ENCODE measurements around the gene SEC31A.
"Not testable (repeated sequence)": the region's sequence is repeated elsewhere in the genome, so short reads cannot be mapped to it uniquely, and the experiment has no call there.

The SEC31A gene

DNA sequence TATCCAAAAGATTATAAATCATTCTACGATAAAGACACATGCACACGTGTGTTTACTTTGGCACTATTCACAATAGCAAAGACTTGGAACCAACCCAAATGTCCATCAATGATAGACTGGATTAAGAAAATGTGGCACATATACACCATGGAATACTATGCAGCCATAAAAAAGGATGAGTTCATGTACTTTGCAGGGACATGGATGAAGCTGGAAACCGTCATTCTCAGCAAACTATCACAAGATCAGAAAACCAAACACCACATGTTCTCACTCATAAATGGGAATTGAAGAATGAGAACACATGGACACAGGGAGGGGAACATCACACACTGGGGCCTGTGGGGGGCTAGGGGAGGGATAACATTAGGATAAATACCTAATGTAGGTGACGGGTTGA lies 57.9 kb downstream of the SEC31A start:
- not testable (repeated sequence) for H3K9ac ChIP-seq (ENCODE audit: low read depth, low read length); H3K4me1 ChIP-seq (ENCODE audit: insufficient read depth, low read length); H3K9me3 ChIP-seq (ENCODE audit: control insufficient read depth, insufficient read depth, low read length)
- peaks cover 11% of the 10 kb centered on the region for H3K36me3 ChIP-seq (ENCODE audit: insufficient read depth, low read length)

DNA sequence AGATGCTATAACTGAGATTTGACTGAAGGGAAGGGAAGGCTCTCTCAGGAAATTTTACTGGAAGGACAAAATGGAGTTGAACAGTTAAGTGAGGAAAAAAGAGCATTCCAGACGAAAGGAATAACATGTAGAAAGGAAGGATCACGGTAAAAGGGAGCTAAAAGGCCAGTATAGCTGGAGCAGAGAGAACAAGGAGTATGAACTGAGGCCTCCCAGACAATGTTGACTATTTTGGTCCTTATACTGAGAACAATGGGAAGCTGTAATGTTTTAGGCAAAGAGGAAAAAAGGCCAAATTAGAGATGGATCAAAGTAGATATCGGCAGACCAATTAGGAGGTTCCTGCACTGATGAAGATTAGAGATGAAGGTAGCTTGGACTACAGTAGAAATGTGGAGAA lies 65.5 kb downstream of the SEC31A start:
- H3K9ac ChIP-seq (ENCODE audit: low read depth, low read length) = no peak overlapping the region
- H3K9me3 ChIP-seq (ENCODE audit: control insufficient read depth, insufficient read depth, low read length) = no peaks in the 10 kb centered on the region
- no peaks in the 10 kb centered on the region for H3K4me1 ChIP-seq (ENCODE audit: insufficient read depth, low read length)
- peaks cover 44% of the 10 kb centered on the region for H3K36me3 ChIP-seq (ENCODE audit: insufficient read depth, low read length)

DNA sequence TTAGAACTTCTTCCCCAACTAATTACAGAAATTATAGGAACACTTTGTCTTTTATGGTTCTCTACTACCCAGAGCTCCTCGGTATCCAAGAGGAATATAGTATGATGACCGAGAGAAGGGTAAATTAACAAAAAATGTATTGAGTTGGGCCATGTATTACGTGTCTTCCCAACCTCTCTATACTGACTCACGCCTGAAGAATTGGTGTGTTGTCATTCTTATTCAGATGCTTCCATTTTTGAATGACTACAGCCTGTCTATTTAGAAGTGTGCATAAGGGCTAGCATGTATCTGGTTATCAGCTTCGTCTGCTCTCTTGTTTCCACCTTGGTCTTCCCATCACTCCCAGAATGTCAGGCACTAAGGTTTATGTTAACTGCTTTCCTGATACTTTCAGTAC lies 67.9 kb downstream of the SEC31A start:
- Histone ChIP-seq H3K36me3 (ENCODE audit: insufficient read depth, low read length) (peaks cover 40% of the 10 kb centered on the region), H3K9me3 (ENCODE audit: control insufficient read depth, insufficient read depth, low read length) (no peaks in the 10 kb centered on the region), H3K4me1 (ENCODE audit: insufficient read depth, low read length) (no peaks in the 10 kb centered on the region), H3K9ac (ENCODE audit: low read depth, low read length) (no peak overlapping the region)

DNA sequence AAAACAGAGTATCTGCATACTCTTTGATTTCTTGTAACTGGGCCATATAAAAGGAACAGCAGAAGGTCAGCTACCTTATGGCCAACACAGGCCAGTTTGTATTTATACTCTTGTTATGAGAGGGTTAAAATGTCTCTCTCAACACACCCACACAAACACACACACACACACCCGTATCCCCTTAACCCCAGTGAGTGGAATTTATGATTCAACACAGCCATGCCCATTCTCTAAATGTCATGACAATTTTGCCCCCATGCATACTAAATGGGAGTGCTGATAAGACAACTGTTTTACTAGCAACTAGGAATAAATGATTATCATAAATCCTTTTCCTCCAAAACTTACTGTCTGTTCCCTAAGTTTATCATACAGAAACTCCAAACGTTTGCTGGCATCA lies 70.3 kb downstream of the SEC31A start:
- Histone ChIP-seq H3K9ac (ENCODE audit: low read depth, low read length) (no peak overlapping the region), H3K9me3 (ENCODE audit: control insufficient read depth, insufficient read depth, low read length) (no peaks in the 10 kb centered on the region), H3K36me3 (ENCODE audit: insufficient read depth, low read length) (peaks cover 26% of the 10 kb centered on the region), H3K4me1 (ENCODE audit: insufficient read depth, low read length) (no peaks in the 10 kb centered on the region)

DNA sequence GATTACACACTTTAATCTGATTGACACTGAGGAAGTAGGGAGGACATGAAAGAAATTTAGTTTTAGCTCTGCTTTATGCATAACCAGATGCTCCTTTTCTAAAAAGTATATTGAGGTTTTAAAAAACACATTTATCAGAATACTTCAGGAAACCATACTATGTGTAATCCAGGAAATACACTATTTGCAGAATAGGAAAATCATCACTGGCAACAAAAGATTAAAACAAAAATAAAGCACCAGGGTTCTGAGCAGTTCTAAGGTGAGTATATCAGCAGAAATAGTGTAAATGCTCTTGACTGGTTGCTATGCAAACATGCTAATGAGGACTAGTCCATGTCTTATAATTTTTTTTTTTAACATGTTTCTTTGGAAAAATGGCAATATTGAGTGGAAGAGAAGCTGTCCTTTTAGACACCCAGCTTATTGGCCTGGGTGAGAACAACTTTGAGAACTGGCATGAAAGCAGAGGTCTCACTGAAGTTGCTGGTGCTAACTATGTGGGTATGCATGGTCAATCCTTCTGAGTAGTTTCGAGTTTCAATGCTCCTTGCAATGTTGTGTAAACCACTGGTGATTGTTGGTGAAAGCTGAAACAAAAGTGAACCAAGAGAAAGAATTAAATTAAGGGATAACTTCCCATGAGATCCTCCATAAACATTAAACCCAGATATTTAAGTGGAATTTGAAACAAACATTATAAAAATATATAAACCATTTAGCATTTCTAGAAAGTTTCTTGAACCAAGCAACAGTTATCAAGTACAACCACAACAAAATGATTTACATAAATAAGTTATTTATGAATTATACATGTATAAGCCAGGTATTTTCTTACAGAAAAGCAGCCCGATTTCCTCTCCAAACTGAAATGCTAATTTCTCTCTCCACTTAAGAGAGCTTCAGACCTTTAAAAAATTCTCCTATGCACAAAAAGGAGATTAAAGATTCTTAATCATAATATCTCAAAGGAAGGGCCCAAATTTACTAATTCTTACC lies 72.0 kb downstream of the SEC31A start:
- no peaks in the 10 kb centered on the region for H3K9me3 ChIP-seq (ENCODE audit: control insufficient read depth, insufficient read depth, low read length)
- no peak overlapping the region for H3K9ac ChIP-seq (ENCODE audit: low read depth, low read length)
- peaks cover 22% of the 10 kb centered on the region for H3K36me3 ChIP-seq (ENCODE audit: insufficient read depth, low read length)
- H3K4me1 ChIP-seq (ENCODE audit: insufficient read depth, low read length) = no peaks in the 10 kb centered on the region

DNA sequence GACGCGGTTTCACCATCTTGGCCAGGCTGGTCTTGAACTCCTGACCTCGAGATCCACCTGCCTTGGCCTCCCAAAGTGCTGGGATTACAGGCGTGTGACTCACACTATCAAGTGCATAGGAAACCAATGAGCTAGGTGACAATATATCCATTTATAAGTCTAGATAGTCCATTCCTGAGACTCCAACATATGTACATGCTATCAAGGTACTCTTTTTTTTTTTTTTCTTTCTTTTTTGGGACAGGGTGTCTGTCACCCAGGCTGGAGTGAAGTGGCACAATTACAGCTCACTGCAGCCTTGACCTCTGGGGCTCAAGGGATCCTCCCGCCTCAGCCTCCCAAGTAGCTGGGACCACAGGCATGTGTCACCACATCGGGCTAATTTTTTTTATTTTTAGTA lies 74.1 kb downstream of the SEC31A start:
- not testable (repeated sequence) for H3K9ac ChIP-seq (ENCODE audit: low read depth, low read length); H3K9me3 ChIP-seq (ENCODE audit: control insufficient read depth, insufficient read depth, low read length); H3K4me1 ChIP-seq (ENCODE audit: insufficient read depth, low read length); H3K36me3 ChIP-seq (ENCODE audit: insufficient read depth, low read length)

DNA sequence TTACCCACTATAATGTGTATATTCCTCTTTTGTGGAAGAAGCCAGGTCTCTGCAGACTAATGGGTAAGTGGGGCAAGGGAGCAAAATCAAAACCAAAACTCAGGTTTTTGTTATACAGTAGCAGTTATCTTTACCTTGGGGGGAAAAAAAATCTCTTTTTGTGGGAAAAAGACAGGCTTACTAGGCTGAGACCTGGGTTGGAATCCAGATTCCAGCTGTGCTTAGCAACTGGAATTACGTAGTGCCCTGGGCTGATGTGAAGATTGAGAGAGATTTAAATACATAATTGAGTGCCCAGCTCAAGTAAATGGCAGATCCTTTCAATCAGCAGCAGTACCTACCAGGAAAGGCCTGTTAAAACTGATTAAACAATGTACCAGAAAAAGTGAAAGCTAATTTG lies 76.9 kb downstream of the SEC31A start:
- no peaks in the 10 kb centered on the region for H3K9me3 ChIP-seq (ENCODE audit: control insufficient read depth, insufficient read depth, low read length)
- no peak overlapping the region for H3K9ac ChIP-seq (ENCODE audit: low read depth, low read length)
- peaks cover 8% of the 10 kb centered on the region; the same call in 1 of the 2 replicates for H3K4me1 ChIP-seq (ENCODE audit: insufficient read depth, low read length)
- H3K36me3 ChIP-seq (ENCODE audit: insufficient read depth, low read length) = peaks cover 2% of the 10 kb centered on the region; the same call in 1 of the 2 replicates

DNA sequence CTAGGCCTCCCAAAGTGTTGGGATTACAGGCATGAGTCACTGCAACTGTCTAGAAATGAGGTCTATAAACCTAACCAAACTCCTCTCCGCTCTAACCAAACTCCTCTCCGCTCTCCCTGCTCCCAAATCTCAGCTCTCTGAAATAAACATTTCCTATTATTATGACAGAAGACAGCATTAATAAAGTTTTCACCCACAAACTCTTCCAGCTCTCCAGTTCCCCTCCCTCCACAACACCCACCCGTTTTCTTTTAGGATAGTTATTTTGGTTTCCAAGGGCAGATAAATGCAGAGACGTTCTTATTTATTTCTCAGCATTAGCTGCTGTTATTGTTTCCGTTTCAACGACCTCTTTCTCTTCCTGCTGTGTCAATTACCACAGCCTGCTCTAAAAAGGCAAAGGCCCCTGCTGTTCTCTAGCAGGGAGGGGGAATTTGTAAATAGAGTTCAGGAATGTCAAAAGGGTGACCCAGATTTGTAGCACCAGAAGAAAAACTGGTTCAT lies 79.1 kb downstream of the SEC31A start:
- H3K4me1 ChIP-seq (ENCODE audit: insufficient read depth, low read length) = peaks cover 8% of the 10 kb centered on the region; the same call in 1 of the 2 replicates
- H3K9me3 ChIP-seq (ENCODE audit: control insufficient read depth, insufficient read depth, low read length) = no peaks in the 10 kb centered on the region
- H3K36me3 ChIP-seq (ENCODE audit: insufficient read depth, low read length) = no peaks in the 10 kb centered on the region; the same call in 1 of the 2 replicates
- H3K9ac ChIP-seq (ENCODE audit: low read depth, low read length) = no peak overlapping the region

DNA sequence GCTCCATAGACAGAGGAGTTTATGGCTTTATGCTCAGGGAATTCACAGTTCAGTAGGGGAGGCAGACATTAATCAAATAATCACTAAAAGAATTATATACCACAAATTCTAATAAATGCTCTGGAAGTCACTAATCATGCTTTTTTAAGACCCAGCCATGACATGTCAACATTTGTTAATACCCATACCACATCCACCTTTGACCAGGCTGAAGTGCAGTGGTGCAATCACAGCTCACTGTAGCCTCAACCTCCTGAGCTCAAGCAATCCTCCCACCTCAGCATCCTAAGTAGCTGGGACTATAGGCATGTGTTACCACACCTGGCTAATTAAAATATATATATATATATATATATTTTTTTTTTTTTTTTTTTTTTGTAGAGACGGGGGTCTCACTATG lies 79.6 kb downstream of the SEC31A start:
- no peaks in the 10 kb centered on the region for H3K36me3 ChIP-seq (ENCODE audit: insufficient read depth, low read length)
- H3K9me3 ChIP-seq (ENCODE audit: control insufficient read depth, insufficient read depth, low read length) = no peaks in the 10 kb centered on the region
- H3K9ac ChIP-seq (ENCODE audit: low read depth, low read length) = no peak overlapping the region
- peaks cover 8% of the 10 kb centered on the region; the same call in 1 of the 2 replicates for H3K4me1 ChIP-seq (ENCODE audit: insufficient read depth, low read length)

DNA sequence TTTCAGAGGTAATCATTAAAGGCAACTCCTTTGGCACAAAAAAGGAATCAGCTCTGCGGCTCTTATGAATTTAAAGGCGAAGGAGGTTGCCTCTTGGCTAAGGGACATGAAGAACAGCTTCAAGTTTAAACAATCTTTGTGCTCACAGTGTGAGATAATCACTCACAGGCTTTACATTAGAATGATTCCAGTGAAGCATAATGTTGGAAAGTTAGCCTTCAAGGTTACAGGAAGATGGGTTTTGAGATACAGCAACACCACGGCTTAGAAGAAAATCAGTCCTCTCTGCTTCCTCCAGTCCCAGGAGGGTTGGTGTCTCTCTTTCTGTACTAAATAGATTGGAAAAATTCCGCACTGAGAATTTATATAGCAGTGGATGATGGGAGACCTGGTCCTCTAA lies 80.8 kb downstream of the SEC31A start:
- Histone ChIP-seq H3K9me3 (ENCODE audit: control insufficient read depth, insufficient read depth, low read length) (no peaks in the 10 kb centered on the region), H3K9ac (ENCODE audit: low read depth, low read length) (no peak overlapping the region), H3K4me1 (ENCODE audit: insufficient read depth, low read length) (peaks cover 8% of the 10 kb centered on the region; the same call in 1 of the 2 replicates), H3K36me3 (ENCODE audit: insufficient read depth, low read length) (no peaks in the 10 kb centered on the region)

DNA sequence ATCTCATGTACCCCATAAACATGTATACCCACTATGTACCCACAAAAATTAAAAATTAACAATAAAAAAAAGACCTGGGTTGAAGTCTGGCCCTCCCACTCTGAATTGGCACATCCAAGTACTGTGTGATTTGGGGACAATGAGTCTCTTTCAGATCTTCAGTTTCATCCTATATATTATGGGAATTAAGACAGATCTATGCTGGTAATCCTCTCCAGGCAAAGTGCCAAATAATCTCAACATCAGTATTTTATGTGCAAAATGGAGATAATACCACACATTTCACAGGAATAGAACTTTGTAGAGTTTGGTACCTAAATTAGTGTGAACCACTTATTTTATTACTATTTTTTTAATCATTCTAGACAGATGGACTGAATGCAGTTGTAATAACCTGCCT lies 81.3 kb downstream of the SEC31A start:
- no peaks in the 10 kb centered on the region for H3K36me3 ChIP-seq (ENCODE audit: insufficient read depth, low read length)
- no peak overlapping the region for H3K9ac ChIP-seq (ENCODE audit: low read depth, low read length)
- no peaks in the 10 kb centered on the region for H3K9me3 ChIP-seq (ENCODE audit: control insufficient read depth, insufficient read depth, low read length)
- peaks cover 8% of the 10 kb centered on the region; the same call in 1 of the 2 replicates for H3K4me1 ChIP-seq (ENCODE audit: insufficient read depth, low read length)

DNA sequence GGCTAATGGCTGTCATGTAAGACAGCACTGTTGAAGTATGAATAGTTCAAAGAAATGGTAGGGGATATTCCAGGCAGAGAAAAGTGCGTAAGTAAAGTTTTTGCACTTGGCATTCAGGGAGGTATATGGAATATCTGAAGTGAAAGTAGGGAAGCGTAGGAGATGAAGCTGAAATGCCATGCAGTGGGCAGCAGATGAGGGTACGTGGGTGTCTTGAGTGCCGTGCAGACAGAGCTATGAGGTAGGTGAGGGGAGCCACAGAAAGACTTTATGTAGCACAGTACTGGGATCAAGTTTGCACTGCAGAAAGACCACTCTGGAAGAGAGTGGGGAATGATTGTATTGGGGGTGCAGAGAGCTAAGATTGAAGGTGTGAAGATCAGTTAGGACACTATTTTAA lies 87.2 kb downstream of the SEC31A start:
- H3K9me3 ChIP-seq (ENCODE audit: control insufficient read depth, insufficient read depth, low read length) = no peaks in the 10 kb centered on the region
- no peak overlapping the region for H3K9ac ChIP-seq (ENCODE audit: low read depth, low read length)
- H3K4me1 ChIP-seq (ENCODE audit: insufficient read depth, low read length) = no peaks in the 10 kb centered on the region
- H3K36me3 ChIP-seq (ENCODE audit: insufficient read depth, low read length) = no peaks in the 10 kb centered on the region

DNA sequence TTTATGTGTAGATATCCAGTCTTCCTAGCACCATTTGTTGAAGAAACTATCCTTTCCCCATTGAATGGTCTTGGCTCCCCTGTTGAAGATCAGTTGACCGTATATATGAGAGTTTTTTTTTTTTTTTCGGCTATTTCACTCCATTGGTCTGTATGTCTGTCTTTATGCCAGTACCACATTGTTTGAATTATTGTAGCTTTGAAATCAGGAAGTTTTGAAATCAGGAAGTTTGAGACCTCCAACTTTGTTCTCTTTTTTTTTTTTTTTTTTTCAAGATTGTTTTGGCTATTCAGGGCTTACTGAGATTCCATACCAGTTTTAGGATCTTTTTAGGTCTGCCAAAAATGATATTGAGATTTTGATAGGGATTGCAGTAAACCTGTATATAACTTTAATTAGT lies 88.0 kb downstream of the SEC31A start:
- Histone ChIP-seq H3K9me3 (ENCODE audit: control insufficient read depth, insufficient read depth, low read length) (no peaks in the 10 kb centered on the region), H3K4me1 (ENCODE audit: insufficient read depth, low read length) (no peaks in the 10 kb centered on the region), H3K36me3 (ENCODE audit: insufficient read depth, low read length) (no peaks in the 10 kb centered on the region), H3K9ac (ENCODE audit: low read depth, low read length) (no peak overlapping the region)

DNA sequence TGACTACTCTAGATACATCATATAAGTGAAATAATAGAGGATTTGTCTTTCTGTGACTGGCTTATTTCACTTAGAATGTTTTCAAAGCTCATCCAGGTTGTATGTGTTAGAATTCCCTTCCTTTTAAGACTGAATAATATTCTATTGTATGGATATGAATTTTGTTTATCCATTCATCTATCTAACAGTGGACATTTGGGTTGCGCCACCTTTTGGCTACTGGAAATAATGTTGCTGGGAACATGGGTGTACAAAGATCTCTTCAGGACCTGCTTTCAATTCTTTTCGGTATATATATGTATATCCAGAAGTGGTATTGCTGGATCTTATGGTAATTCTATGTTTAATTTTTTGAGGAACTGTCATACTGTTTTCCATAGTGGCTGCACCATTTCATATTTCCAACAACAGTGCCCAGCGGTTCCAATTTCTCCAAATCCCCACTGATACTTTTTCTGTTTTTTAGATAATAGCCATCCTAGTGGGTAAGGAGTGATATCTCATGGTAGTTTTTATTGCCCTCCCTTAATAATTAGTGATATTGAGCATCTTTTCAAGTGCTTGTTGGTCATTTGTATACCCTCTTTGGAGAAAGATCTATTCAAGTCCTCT lies 88.9 kb downstream of the SEC31A start:
- Histone ChIP-seq H3K9ac (ENCODE audit: low read depth, low read length) (no peak overlapping the region), H3K36me3 (ENCODE audit: insufficient read depth, low read length) (no peaks in the 10 kb centered on the region), H3K4me1 (ENCODE audit: insufficient read depth, low read length) (no peaks in the 10 kb centered on the region), H3K9me3 (ENCODE audit: control insufficient read depth, insufficient read depth, low read length) (no peaks in the 10 kb centered on the region)

All from ES-I3 (cell line).